HL-60 (cell line): Measurements from ENCODE around the gene RCOR2.

ENCODE experiments used
- GABPA ChIP-seq: IDR thresholded peaks from 2 replicates; pipeline ENCODE4 v1.6.1; 2012; ENCODE audit warnings: low read depth
- POLR2AphosphoS5 ChIP-seq: IDR thresholded peaks from 2 replicates; pipeline ENCODE4 v1.6.1; 2012; ENCODE audit warnings: low read depth
- SPI1 ChIP-seq: IDR thresholded peaks from 2 replicates; pipeline ENCODE4 v1.6.1; 2012; ENCODE audit warnings: low read depth, mild to moderate bottlenecking, borderline replicate concordance
- TF ChIP-seq, protein P1 (sequence below): IDR thresholded peaks from one replicate; pipeline ENCODE4 v1.5.1; 2011; ENCODE audit warnings: low read length, control low read depth, inconsistent platforms; ENCODE audit not compliant: insufficient read depth

- TF ChIP-seq, protein P1, sequence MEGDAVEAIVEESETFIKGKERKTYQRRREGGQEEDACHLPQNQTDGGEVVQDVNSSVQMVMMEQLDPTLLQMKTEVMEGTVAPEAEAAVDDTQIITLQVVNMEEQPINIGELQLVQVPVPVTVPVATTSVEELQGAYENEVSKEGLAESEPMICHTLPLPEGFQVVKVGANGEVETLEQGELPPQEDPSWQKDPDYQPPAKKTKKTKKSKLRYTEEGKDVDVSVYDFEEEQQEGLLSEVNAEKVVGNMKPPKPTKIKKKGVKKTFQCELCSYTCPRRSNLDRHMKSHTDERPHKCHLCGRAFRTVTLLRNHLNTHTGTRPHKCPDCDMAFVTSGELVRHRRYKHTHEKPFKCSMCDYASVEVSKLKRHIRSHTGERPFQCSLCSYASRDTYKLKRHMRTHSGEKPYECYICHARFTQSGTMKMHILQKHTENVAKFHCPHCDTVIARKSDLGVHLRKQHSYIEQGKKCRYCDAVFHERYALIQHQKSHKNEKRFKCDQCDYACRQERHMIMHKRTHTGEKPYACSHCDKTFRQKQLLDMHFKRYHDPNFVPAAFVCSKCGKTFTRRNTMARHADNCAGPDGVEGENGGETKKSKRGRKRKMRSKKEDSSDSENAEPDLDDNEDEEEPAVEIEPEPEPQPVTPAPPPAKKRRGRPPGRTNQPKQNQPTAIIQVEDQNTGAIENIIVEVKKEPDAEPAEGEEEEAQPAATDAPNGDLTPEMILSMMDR: no peak
- no peak for TF ChIP-seq POLR2AphosphoS5
- TF ChIP-seq SPI1: no peak
- no peak for TF ChIP-seq GABPA
Measured at GRCh38 chr11:63918507-63919191, 1.7 kb upstream of the RCOR2 start.
